ENCODE measurements around the gene YES1. TPM values are rescaled to one million over a fixed set of nuclear protein-coding genes. Genes with fewer than 3 reads are reported as not detected.

Gene YES1
- total RNA-seq, 6 donors from 2014 or later, result 24.1 to 118 (median 55.0) TPM

DNA sequence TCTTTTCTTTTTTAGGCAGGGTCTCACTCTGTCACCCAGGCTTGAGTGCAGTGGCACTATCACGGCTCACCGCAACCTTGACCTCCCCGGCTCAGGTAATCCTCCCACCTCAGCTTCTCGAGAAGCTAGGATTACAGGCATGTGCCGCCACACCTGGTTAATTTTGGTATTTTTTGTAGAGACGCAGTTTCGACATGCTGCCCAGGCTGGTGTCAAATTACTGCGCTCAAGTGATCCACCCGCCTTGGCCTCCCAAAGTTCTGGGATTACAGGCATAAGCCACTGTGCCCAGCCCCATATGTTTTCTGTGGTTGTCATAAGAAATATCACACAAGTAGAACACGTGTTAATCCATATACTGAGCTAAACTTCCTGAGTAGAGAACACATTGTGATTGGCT, 114.2 kb downstream of the YES1 start:
- Histone ChIP-seq H3K9me3 (no peaks in the 10 kb centered on the region), H3K4me1 (peaks cover 0 to 2% (median under 1%) of the 10 kb centered on the region in 4 donors), H3K36me3 (peaks cover 0 to 20% (median 11%) of the 10 kb centered on the region in 4 donors), H3K27me3 (no peaks in the 10 kb centered on the region), H3K27ac (no peak overlapping the region), H3K4me3 (no peak overlapping the region)
- 58 to 68% methylated on average over 10 of the region's 10 CpGs for WGBS, 2 donors
- ATAC-seq (ENCODE audit: low FRiP score in 2 of 2), result peak in 1 of 2 donors; percentile 58
- TF ChIP-seq, protein P1, sequence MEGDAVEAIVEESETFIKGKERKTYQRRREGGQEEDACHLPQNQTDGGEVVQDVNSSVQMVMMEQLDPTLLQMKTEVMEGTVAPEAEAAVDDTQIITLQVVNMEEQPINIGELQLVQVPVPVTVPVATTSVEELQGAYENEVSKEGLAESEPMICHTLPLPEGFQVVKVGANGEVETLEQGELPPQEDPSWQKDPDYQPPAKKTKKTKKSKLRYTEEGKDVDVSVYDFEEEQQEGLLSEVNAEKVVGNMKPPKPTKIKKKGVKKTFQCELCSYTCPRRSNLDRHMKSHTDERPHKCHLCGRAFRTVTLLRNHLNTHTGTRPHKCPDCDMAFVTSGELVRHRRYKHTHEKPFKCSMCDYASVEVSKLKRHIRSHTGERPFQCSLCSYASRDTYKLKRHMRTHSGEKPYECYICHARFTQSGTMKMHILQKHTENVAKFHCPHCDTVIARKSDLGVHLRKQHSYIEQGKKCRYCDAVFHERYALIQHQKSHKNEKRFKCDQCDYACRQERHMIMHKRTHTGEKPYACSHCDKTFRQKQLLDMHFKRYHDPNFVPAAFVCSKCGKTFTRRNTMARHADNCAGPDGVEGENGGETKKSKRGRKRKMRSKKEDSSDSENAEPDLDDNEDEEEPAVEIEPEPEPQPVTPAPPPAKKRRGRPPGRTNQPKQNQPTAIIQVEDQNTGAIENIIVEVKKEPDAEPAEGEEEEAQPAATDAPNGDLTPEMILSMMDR (IDR thresholded peaks at IDR 0.05), result peak in 2 of 6 experiments; percentile 15 to 43
- TF ChIP-seq POLR2AphosphoS5 (IDR thresholded peaks at IDR 0.05), result no peak
- no peak for TF ChIP-seq POLR2A (IDR thresholded peaks at IDR 0.05)
- no peak for TF ChIP-seq EP300 (IDR thresholded peaks at IDR 0.05)
- peak in 1 of 2 donors; percentile 66 for DNase-seq

DNA sequence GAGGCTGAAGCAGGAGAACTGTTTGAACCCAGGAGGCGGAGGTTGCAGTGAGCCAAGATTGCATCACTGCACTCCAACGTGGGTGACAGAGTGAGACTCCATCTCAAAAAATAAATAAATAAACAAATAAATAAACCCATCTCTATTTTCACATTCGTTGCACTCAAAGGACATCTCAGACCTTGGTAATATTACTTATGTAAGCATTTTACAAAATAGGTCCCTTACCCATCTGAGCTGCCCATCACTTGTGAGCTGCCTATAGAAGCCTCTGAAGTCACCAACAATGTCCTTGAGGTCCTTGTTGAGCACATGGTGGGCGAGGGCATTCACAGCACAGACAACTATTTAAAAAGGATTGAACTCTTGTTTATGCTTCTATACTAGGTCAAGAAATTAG, 115.0 kb downstream of the YES1 start:
- WGBS, 2 donors, result 91 to 98% methylated on average over 4 of the region's 4 CpGs
- Histone ChIP-seq H3K4me3 (no peak overlapping the region), H3K4me1 (no peaks in the 10 kb centered on the region), H3K27me3 (no peaks in the 10 kb centered on the region), H3K27ac (no peak overlapping the region), H3K9me3 (no peaks in the 10 kb centered on the region), H3K36me3 (peaks cover 0 to 28% (median 16%) of the 10 kb centered on the region in 4 donors)
- TF ChIP-seq, protein P1 (IDR thresholded peaks at IDR 0.05), result no peak
- TF ChIP-seq POLR2AphosphoS5 (IDR thresholded peaks at IDR 0.05) (no peak), POLR2A (IDR thresholded peaks at IDR 0.05) (no peak), EP300 (IDR thresholded peaks at IDR 0.05) (no peak)
- no peak for DNase-seq
- no peak for ATAC-seq (ENCODE audit: low FRiP score in 2 of 2)

DNA sequence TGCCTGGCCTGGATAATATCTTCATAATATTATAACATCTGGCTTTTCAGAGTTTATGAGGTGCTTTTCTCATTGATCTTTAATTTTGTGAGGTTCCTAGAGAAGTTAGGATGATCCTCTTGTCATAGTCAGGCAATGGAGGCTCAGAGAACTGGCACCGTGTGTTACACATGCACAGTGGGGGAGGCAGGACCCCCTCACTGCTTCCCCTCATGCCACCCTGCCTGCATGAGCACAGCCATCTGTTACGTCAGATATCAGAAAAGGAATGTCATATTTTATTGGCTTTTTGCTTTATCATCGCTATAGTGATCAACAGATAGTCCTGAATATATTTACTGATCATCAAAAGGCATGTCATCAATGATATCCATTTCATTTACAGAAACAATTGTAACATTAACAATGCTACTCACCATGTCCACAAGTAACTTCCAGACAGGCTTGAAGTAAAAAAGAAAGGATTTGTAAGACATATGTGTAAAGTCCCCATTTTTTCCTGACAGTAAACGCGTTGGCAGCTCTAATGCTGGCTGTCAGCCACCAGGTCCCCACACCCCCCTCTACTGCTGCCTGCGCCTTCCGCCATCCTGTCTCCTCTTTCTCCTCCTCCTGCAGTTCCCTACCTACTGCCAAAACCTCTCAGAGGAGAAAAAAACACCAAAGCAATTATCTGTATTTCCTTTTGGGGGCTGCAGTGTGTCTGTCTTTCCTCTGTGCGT, 118.4 kb downstream of the YES1 start:
- no peak overlapping the region for H3K27ac ChIP-seq

DNA sequence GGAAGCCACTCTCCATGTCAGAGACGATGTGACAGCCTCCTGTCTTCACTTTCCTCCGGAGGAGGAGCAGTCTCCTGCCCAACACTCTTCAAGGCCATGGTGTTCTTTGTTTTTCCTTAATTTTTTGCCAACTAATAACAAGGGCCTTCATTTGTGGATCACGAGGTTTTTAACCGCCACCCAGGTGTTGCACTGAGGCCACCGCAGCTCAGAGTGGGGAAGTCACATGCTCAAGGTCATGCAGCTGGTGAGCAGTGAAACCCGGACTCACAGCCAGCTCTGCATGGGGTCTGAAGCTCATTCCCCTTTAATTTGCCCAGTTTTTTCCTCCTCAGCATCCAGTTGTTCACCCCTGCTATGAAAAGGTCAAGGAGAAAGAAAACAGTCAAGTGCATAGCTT, 119.2 kb downstream of the YES1 start:
- ATAC-seq (ENCODE audit: low FRiP score in 2 of 2) (no peak), DNase-seq (no peak)
- H3K36me3 ChIP-seq, result peaks cover 0 to 33% (median 22%) of the 10 kb centered on the region in 4 donors
- TF ChIP-seq, protein P1 (IDR thresholded peaks at IDR 0.05), result no peak
- no peak for TF ChIP-seq POLR2AphosphoS5 (IDR thresholded peaks at IDR 0.05)
- TF ChIP-seq EP300 (IDR thresholded peaks at IDR 0.05), result no peak
- no peak overlapping the region for H3K4me3 ChIP-seq
- 86 to 88% methylated on average over 6 of the region's 6 CpGs for WGBS, 2 donors
- H3K4me1 ChIP-seq, result no peaks in the 10 kb centered on the region
- H3K9me3 ChIP-seq, result no peaks in the 10 kb centered on the region
- no peak overlapping the region for H3K27ac ChIP-seq
- no peaks in the 10 kb centered on the region for H3K27me3 ChIP-seq

More for the DNA sequence above, 118.4 kb downstream of the YES1 start:
- WGBS, 2 donors, result 61 to 78% methylated on average over 8 of the region's 8 CpGs
- DNase-seq, result no peak
- no peak for ATAC-seq (ENCODE audit: low FRiP score in 2 of 2)
- Histone ChIP-seq H3K4me3 (no peak overlapping the region), H3K9me3 (no peaks in the 10 kb centered on the region), H3K4me1 (no peaks in the 10 kb centered on the region), H3K36me3 (peaks cover 0 to 33% (median 22%) of the 10 kb centered on the region in 4 donors), H3K27me3 (no peaks in the 10 kb centered on the region)
- TF ChIP-seq POLR2AphosphoS5 (IDR thresholded peaks at IDR 0.05) (no peak), EP300 (IDR thresholded peaks at IDR 0.05) (no peak), POLR2A (IDR thresholded peaks at IDR 0.05) (no peak)

DNA sequence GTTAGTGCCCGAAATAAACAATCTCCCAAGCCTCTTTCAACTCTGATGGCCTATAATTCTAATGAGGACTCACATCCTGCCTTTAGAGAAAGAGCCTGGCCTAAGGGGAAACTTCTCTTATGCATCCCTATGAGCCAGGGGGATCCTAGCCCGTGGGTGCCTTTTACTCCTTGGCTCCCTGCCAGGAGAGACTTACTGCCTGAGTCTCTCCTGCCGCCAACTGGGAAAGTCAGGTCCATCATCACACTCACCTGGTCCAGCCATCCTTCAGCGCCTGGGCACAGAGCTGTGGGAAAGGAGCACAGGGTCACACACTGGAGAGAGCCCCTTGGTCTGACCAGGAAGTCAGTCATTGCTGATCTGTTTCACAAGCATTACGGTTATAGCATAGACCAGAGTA, 123.7 kb downstream of the YES1 start:
- TF ChIP-seq, protein P1 (IDR thresholded peaks at IDR 0.05), result no peak
- TF ChIP-seq EP300 (IDR thresholded peaks at IDR 0.05) (no peak), POLR2AphosphoS5 (IDR thresholded peaks at IDR 0.05) (no peak), POLR2A (IDR thresholded peaks at IDR 0.05) (no peak)
- DNase-seq (no peak), ATAC-seq (ENCODE audit: low FRiP score in 2 of 2) (no peak)
- 80 to 88% methylated on average over 5 of the region's 5 CpGs for whole genome bisulfite sequencing, 2 donors
- H3K27ac ChIP-seq, result no peak overlapping the region
- H3K4me1 ChIP-seq, result no peaks in the 10 kb centered on the region
- H3K36me3 ChIP-seq, result peaks cover 0 to 29% (median 23%) of the 10 kb centered on the region in 4 donors
- H3K9me3 ChIP-seq, result no peaks in the 10 kb centered on the region
- no peaks in the 10 kb centered on the region for H3K27me3 ChIP-seq
- H3K4me3 ChIP-seq, result no peak overlapping the region
